Measurements from ENCODE around the gene TLL2.

- TF ChIP-seq POLR2A (IDR thresholded peaks at IDR 0.05; ENCODE audit: low read depth, low read length) = no peak
- TF ChIP-seq POLR2AphosphoS5 (IDR thresholded peaks at IDR 0.05; ENCODE audit: low read depth, low read length) = no peak
- no peak for TF ChIP-seq TAF1 (IDR thresholded peaks at IDR 0.05; ENCODE audit: borderline replicate concordance, low read depth, low read length)
Measured at GRCh38 chr10:96402417-96403305, 111.1 kb downstream of the TLL2 start.

All from GM12892 (cell line).